ENCODE measurements around the gene ZNF804B.
"Not testable (repeated sequence)": the region's sequence is repeated elsewhere in the genome, so short reads cannot be mapped to it uniquely, and the experiment has no call there.

Gene ZNF804B

DNA sequence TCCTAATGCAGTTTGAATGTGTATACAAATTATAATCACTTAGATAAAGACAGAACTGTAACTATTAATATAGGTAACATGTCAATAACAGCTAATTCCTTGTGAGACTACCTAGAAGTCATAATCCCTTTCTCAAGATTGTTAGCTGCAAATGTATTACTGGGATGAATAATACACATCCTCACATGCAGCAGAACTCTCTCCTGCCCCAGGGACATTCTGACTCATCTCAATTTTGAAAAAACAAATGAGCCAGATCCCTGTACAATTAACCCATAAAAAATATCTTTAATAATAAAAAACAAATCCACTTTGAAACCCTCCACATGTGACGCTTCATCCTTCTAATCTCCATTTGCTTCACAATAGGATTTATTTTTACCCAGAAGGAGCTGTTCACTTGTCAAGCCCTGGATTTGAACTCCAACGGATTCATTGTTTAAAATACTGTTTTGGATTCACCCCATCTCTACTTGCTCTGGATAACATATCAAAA lies 464.4 kb downstream of the ZNF804B start (continued):
- TF ChIP-seq, protein P1, sequence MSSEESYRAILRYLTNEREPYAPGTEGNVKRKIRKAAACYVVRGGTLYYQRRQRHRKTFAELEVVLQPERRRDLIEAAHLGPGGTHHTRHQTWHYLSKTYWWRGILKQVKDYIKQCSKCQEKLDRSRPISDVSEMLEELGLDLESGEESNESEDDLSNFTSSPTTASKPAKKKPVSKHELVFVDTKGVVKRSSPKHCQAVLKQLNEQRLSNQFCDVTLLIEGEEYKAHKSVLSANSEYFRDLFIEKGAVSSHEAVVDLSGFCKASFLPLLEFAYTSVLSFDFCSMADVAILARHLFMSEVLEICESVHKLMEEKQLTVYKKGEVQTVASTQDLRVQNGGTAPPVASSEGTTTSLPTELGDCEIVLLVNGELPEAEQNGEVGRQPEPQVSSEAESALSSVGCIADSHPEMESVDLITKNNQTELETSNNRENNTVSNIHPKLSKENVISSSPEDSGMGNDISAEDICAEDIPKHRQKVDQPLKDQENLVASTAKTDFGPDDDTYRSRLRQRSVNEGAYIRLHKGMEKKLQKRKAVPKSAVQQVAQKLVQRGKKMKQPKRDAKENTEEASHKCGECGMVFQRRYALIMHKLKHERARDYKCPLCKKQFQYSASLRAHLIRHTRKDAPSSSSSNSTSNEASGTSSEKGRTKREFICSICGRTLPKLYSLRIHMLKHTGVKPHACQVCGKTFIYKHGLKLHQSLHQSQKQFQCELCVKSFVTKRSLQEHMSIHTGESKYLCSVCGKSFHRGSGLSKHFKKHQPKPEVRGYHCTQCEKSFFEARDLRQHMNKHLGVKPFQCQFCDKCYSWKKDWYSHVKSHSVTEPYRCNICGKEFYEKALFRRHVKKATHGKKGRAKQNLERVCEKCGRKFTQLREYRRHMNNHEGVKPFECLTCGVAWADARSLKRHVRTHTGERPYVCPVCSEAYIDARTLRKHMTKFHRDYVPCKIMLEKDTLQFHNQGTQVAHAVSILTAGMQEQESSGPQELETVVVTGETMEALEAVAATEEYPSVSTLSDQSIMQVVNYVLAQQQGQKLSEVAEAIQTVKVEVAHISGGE (tag by site-specific recombination; conservative IDR thresholded peaks at IDR 0.05; ENCODE audit: low read depth) = no peak
- TF ChIP-seq ZNF707 (tag by site-specific recombination; IDR thresholded peaks at IDR 0.05) = no peak

DNA sequence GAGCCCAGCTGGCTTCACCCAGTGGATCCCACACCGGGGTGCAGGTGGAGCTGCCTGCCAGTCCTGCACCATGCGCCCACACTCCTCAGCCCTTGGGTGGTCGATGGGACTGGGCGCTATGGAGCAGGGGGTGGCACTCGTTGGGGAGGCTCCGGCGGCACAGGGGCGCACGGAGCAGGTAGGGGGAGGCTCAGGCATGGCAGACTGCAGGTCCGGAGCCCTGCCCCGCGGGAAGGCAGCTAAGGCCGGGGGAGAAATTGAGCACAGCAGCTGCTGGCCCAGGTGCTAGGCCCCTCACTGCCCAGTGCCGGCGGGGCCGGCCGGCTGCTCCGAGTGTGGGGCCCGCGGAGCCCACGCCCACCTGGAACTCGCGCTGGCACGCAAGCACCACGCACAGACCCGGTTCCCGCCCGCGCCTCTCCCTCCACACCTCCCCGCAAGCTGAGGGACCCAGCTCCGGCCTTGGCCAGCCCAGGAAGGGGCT lies 469.2 kb downstream of the ZNF804B start:
- H3K9me3 ChIP-seq (ENCODE audit: control insufficient read depth, insufficient read depth, low read depth, low read length); CTCF ChIA-PET; H3K27ac ChIP-seq (ENCODE audit: extremely low read depth, low read depth, low read length); H3K4me3 ChIP-seq (ENCODE audit: low read depth, low read length); H3K4me1 ChIP-seq (ENCODE audit: control insufficient read depth, insufficient read depth, low read length); H3K36me3 ChIP-seq (ENCODE audit: control insufficient read depth in 2 of 2, insufficient read depth in 1 of 2, low read length in 2 of 2); POLR2A ChIA-PET: not testable (repeated sequence)

DNA sequence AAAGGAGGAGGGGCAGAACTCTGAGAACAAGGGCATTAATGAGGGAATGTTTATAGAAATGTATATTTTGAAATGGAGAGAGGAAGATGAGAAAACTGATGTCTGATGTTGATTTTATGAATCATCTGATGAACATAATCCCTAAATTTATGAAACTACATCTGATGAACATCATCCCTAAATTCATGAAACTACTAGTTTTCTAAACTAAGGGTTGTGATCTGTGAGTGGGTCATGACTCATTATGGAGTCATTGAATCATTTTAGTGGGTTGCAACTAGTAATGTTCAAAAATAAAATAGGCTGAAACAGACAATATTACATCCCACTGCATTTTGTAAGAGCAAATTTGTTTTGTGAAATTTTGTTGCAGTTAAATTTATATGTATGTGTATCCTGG lies 478.7 kb downstream of the ZNF804B start:
- CTCF ChIA-PET = no interaction called here
- Histone ChIP-seq H3K36me3 (ENCODE audit: control insufficient read depth in 2 of 2, insufficient read depth in 1 of 2, low read length in 2 of 2) (no peaks in the 10 kb centered on the region), H3K9me3 (ENCODE audit: control insufficient read depth, insufficient read depth, low read depth, low read length) (no peaks in the 10 kb centered on the region), H3K27ac (ENCODE audit: extremely low read depth, low read depth, low read length) (no peak overlapping the region), H3K4me1 (ENCODE audit: control insufficient read depth, insufficient read depth, low read length) (no peaks in the 10 kb centered on the region), H3K4me3 (ENCODE audit: low read depth, low read length) (no peak overlapping the region)
- TF ChIP-seq ZNF202 (tag by site-specific recombination; IDR thresholded peaks at IDR 0.05; ENCODE audit: borderline replicate concordance) (no peak), ZNF792 (tag by site-specific recombination; IDR thresholded peaks at IDR 0.05) (no peak), MYNN (tag by site-specific recombination; IDR thresholded peaks at IDR 0.05; ENCODE audit: borderline replicate concordance) (no peak), MEIS1 (CRISPR knock-in tag; IDR thresholded peaks at IDR 0.05; ENCODE audit: borderline replicate concordance) (no peak)
- POLR2A ChIA-PET = no interaction called here

DNA sequence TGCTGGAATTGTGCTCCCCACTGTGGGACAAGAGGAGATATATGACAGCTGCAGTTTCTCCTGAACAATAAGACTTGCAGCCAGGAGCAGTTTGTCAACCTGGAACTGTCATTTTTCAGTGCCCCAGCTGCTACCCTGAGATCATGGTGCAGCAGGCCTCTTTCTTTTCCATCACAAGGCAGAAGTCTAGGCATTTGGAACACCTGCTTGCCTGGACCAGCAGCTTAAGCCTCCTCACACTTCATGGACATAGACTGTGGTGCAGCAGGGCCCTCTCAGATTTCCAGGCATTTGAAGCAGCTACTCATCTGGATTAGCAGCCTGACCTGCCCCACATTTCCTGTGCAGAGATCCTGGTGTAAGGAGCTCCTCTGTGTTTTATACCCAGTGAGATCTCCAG lies 486.7 kb downstream of the ZNF804B start:
- Histone ChIP-seq H3K9me3 (ENCODE audit: control insufficient read depth, insufficient read depth, low read depth, low read length) (no peaks in the 10 kb centered on the region), H3K4me1 (ENCODE audit: control insufficient read depth, insufficient read depth, low read length) (no peaks in the 10 kb centered on the region), H3K4me3 (ENCODE audit: low read depth, low read length) (no peak overlapping the region), H3K27ac (ENCODE audit: extremely low read depth, low read depth, low read length) (no peak overlapping the region), H3K36me3 (ENCODE audit: control insufficient read depth in 2 of 2, insufficient read depth in 1 of 2, low read length in 2 of 2) (no peaks in the 10 kb centered on the region)
- POLR2A ChIA-PET = no interaction called here
- CTCF ChIA-PET = no interaction called here
- TF ChIP-seq GLIS1 (tag by site-specific recombination; IDR thresholded peaks at IDR 0.05) (no peak), ZNF658 (tag by site-specific recombination; IDR thresholded peaks at IDR 0.05) (no peak), ZNF654 (tag by site-specific recombination; IDR thresholded peaks at IDR 0.05; ENCODE audit: low read depth) (no peak), KLF8 (tag by site-specific recombination; IDR thresholded peaks at IDR 0.05) (no peak), ZNF623 (tag by site-specific recombination; IDR thresholded peaks at IDR 0.05) (no peak), ZNF670 (tag by site-specific recombination; IDR thresholded peaks at IDR 0.05; ENCODE audit: low read depth) (no peak), ZNF747 (tag by site-specific recombination; IDR thresholded peaks at IDR 0.05) (no peak), ZNF274 (IDR thresholded peaks at IDR 0.05; ENCODE audit: low read length) (no peak), ZNF274 (tag by site-specific recombination; IDR thresholded peaks at IDR 0.05; ENCODE audit: borderline replicate concordance) (no peak), BCL11A (tag by site-specific recombination; IDR thresholded peaks at IDR 0.05; ENCODE audit: low read depth) (no peak)
- TF ChIP-seq, protein P2, sequence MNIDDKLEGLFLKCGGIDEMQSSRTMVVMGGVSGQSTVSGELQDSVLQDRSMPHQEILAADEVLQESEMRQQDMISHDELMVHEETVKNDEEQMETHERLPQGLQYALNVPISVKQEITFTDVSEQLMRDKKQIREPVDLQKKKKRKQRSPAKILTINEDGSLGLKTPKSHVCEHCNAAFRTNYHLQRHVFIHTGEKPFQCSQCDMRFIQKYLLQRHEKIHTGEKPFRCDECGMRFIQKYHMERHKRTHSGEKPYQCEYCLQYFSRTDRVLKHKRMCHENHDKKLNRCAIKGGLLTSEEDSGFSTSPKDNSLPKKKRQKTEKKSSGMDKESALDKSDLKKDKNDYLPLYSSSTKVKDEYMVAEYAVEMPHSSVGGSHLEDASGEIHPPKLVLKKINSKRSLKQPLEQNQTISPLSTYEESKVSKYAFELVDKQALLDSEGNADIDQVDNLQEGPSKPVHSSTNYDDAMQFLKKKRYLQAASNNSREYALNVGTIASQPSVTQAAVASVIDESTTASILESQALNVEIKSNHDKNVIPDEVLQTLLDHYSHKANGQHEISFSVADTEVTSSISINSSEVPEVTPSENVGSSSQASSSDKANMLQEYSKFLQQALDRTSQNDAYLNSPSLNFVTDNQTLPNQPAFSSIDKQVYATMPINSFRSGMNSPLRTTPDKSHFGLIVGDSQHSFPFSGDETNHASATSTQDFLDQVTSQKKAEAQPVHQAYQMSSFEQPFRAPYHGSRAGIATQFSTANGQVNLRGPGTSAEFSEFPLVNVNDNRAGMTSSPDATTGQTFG (tag by site-specific recombination; IDR thresholded peaks at IDR 0.05; ENCODE audit: borderline replicate concordance) = no peak
- TF ChIP-seq, protein P3, sequence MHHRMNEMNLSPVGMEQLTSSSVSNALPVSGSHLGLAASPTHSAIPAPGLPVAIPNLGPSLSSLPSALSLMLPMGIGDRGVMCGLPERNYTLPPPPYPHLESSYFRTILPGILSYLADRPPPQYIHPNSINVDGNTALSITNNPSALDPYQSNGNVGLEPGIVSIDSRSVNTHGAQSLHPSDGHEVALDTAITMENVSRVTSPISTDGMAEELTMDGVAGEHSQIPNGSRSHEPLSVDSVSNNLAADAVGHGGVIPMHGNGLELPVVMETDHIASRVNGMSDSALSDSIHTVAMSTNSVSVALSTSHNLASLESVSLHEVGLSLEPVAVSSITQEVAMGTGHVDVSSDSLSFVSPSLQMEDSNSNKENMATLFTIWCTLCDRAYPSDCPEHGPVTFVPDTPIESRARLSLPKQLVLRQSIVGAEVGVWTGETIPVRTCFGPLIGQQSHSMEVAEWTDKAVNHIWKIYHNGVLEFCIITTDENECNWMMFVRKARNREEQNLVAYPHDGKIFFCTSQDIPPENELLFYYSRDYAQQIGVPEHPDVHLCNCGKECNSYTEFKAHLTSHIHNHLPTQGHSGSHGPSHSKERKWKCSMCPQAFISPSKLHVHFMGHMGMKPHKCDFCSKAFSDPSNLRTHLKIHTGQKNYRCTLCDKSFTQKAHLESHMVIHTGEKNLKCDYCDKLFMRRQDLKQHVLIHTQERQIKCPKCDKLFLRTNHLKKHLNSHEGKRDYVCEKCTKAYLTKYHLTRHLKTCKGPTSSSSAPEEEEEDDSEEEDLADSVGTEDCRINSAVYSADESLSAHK (tag by site-specific recombination; IDR thresholded peaks at IDR 0.05) = no peak
- TF ChIP-seq, protein P4, sequence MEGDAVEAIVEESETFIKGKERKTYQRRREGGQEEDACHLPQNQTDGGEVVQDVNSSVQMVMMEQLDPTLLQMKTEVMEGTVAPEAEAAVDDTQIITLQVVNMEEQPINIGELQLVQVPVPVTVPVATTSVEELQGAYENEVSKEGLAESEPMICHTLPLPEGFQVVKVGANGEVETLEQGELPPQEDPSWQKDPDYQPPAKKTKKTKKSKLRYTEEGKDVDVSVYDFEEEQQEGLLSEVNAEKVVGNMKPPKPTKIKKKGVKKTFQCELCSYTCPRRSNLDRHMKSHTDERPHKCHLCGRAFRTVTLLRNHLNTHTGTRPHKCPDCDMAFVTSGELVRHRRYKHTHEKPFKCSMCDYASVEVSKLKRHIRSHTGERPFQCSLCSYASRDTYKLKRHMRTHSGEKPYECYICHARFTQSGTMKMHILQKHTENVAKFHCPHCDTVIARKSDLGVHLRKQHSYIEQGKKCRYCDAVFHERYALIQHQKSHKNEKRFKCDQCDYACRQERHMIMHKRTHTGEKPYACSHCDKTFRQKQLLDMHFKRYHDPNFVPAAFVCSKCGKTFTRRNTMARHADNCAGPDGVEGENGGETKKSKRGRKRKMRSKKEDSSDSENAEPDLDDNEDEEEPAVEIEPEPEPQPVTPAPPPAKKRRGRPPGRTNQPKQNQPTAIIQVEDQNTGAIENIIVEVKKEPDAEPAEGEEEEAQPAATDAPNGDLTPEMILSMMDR (tag by site-specific recombination; IDR thresholded peaks at IDR 0.05) = no peak

All from HEK293 (cell line).